Subcutaneous preadipocyte (primary cell): Measurements from ENCODE around the gene LRRC57. TPM values are rescaled to one million over a fixed set of nuclear protein-coding genes. Genes with fewer than 3 reads are reported as not detected.

ENCODE experiments used
- total RNA-seq: library from RNA; depleted of rRNA; stranded (reverse); fragments of >200 nt; gene quantifications from 2 replicates; pipeline ENCODE4 v1.2.3, GENCODE V29; 2012

LRRC57 gene
- 9.6 and 14.1 TPM in 2 replicates for total RNA-seq

GRCh38 chr15:42548249-42549031, at the start of gene LRRC57, which contains the start of gene HAUS2:
TSS of gene LRRC57 (minus strand) at chr15:42548793. CDS start at chr15:42548434, 359 bp downstream.
TSS of gene HAUS2 (plus strand) at chr15:42548838. CDS start at chr15:42548873, 35 bp downstream.

GRCh38 chr15:42575188-42576039, 26.8 kb upstream of the LRRC57 start, which contains the start of gene STARD9:
TSS of gene STARD9 (plus strand) at chr15:42575606. CDS start at chr15:42575716, 110 bp downstream.

DNA sequence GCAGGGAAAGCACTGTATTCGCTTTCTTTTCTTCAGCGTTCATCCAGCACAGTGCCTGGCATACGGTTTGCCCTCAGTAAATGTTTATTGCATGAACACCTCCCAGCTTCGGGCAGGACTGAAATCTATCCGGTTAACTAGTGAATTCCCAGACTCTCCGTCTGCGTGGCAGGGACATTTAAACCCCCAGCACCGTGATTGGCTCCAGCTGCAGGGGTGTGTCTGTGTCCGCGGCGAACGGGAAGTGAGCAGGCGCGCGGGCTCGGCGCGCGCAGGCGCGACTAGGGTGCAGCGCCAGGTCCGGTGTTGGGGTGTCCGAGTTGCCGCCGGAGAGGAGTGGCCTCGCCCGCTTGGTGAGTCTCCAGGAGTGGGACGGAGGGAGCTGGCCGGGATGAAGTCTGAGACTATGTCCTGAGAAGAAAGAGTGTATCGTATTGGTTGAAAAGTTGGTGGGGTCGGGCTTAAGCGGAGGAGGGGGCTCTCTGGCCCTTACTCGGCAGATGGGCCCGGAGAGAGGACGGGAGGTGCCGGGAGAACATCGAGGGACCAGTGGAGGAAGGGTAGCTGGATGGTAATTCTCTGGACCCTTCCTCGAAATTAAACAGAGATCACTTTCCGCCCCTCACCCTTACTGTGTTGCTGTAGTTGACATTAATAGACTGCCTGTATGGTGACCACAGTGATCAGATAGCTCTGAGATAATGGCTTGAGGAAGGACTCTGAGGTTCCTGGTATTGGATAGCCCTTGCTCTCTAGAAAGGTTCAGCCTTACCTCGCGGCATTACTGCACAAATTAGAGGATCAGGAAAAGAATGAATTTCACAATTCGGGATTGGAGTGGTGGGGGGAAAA, 53.0 kb downstream of the LRRC57 start, which contains the start of gene SNAP23:
SNAP23 (plus strand) TSS at position 274 of the 852 bp plus-strand sequence. CDS start 16,213 bp downstream, outside the sequence.

GRCh38 chr15:42490671-42491538, 57.7 kb downstream of the LRRC57 start, which contains the start of gene ZNF106:
TSS of gene ZNF106 (minus strand) at chr15:42491141. CDS start at chr15:42472289, 18,852 bp downstream.

Other genes starting within 250 kb of the LRRC57 start
- gene CAPN3, start 189.3 kb downstream of the LRRC57 start, total RNA-seq: 1.2 and 1.5 TPM in 2 replicates
- gene ZNF106, start 57.7 kb downstream of the LRRC57 start, total RNA-seq: 77.2 and 103 TPM in 2 replicates
- 57.0 and 61.6 TPM in 2 replicates for gene SNAP23, start 53.2 kb downstream of the LRRC57 start, total RNA-seq
- gene HAUS2, start within 50 bp of the LRRC57 start, total RNA-seq: 20.6 and 30.5 TPM in 2 replicates
- gene STARD9, start 26.8 kb upstream of the LRRC57 start, total RNA-seq: 10.3 and 11.5 TPM in 2 replicates
- gene CDAN1, start 188.3 kb upstream of the LRRC57 start, total RNA-seq: 6.2 and 11.9 TPM in 2 replicates